Measurements from ENCODE around the gene CFAP68. TPM values are rescaled to one million over a fixed set of nuclear protein-coding genes. Genes with fewer than 3 reads are reported as not detected.

CFAP68 gene
- total RNA-seq, 4 donors from 2014 or later: 26.2 to 45.2 (median 29.1) TPM

GRCh38 chr11:111836721-111837120 lies 42.6 kb upstream of the CFAP68 start:
- DNase-seq (ENCODE audit: low spot score in 2 of 2): no peak
- intact Hi-C loops (cut with DNase I; ENCODE audit: low total_unique reads): loop anchor here (10.0 kb wide), 1 partner anchor 52 kb away; no protein-coding TSS in a partner anchor
- H3K4me3 ChIP-seq (ENCODE audit: low read depth, poor library complexity, severe bottlenecking): no peak overlapping the region
- 79 to 85% methylated on average over 1 of the region's 1 CpG for WGBS, 2 donors
- TF ChIP-seq POLR2A (IDR thresholded peaks at IDR 0.05): no peak

GRCh38 chr11:111837366-111837891 lies 41.9 kb upstream of the CFAP68 start:
- no peak for DNase-seq (ENCODE audit: low spot score in 2 of 2)
- intact Hi-C loops (cut with DNase I; ENCODE audit: low total_unique reads): loop anchor here (10.0 kb wide), 1 partner anchor 53 kb away; no protein-coding TSS in a partner anchor
- 88 to 91% methylated on average over 5 of the region's 5 CpGs for WGBS, 2 donors
- TF ChIP-seq POLR2A (IDR thresholded peaks at IDR 0.05): no peak
- TF ChIP-seq CTCF (IDR thresholded peaks at IDR 0.05): no peak
- H3K4me3 ChIP-seq (ENCODE audit: low read depth, poor library complexity, severe bottlenecking): no peak overlapping the region

- no peak overlapping the region for H3K4me3 ChIP-seq (ENCODE audit: low read depth, poor library complexity, severe bottlenecking)
- TF ChIP-seq CTCF (IDR thresholded peaks at IDR 0.05) (no peak), POLR2A (IDR thresholded peaks at IDR 0.05) (no peak)
- intact Hi-C loops (cut with DNase I; ENCODE audit: low total_unique reads): loop anchor here (10.0 kb wide), 1 partner anchor 53 kb away; no protein-coding TSS in a partner anchor
- no peak for DNase-seq (ENCODE audit: low spot score in 2 of 2)
- WGBS, 2 donors: 86 to 89% methylated on average over 5 of the region's 5 CpGs
Observed at GRCh38 chr11:111838054-111838453, 41.3 kb upstream of the CFAP68 start.

GRCh38 chr11:111840143-111840542 lies 39.2 kb upstream of the CFAP68 start:
- WGBS, 2 donors: 92 to 96% methylated on average over 1 of the region's 1 CpG
- intact Hi-C loops (cut with DNase I; ENCODE audit: low total_unique reads): loop anchor here (10.0 kb wide), 1 partner anchor 265 kb away; no protein-coding TSS in a partner anchor
- no peak overlapping the region for H3K4me3 ChIP-seq (ENCODE audit: low read depth, poor library complexity, severe bottlenecking)
- TF ChIP-seq CTCF (IDR thresholded peaks at IDR 0.05) (no peak), POLR2A (IDR thresholded peaks at IDR 0.05) (no peak)
- DNase-seq (ENCODE audit: low spot score in 2 of 2): no peak

GRCh38 chr11:111841370-111842053 lies 37.8 kb upstream of the CFAP68 start:
- no peak overlapping the region for H3K4me3 ChIP-seq (ENCODE audit: low read depth, poor library complexity, severe bottlenecking)
- intact Hi-C loops (cut with DNase I; ENCODE audit: low total_unique reads): loop anchor here (10.0 kb wide), 1 partner anchor 267 kb away; no protein-coding TSS in a partner anchor
- DNase-seq (ENCODE audit: low spot score in 2 of 2): peak; percentile 92 to 99
- WGBS, 2 donors: 28 to 29% methylated on average over 10 of the region's 10 CpGs
- peak in 1 of 3 donors; percentile 54 for TF ChIP-seq CTCF (IDR thresholded peaks at IDR 0.05)
- TF ChIP-seq POLR2A (IDR thresholded peaks at IDR 0.05): no peak

- WGBS, 2 donors: 81 to 85% methylated on average over 5 of the region's 5 CpGs
- intact Hi-C loops (cut with DNase I; ENCODE audit: low total_unique reads): loop anchor here (10.0 kb wide), 1 partner anchor 269 kb away; no protein-coding TSS in a partner anchor
- DNase-seq (ENCODE audit: low spot score in 2 of 2): no peak
- TF ChIP-seq POLR2A (IDR thresholded peaks at IDR 0.05) (no peak), CTCF (IDR thresholded peaks at IDR 0.05) (no peak)
- no peak overlapping the region for H3K4me3 ChIP-seq (ENCODE audit: low read depth, poor library complexity, severe bottlenecking)
Observed at GRCh38 chr11:111843661-111844060, 35.7 kb upstream of the CFAP68 start.
